ENCODE results near the gene IFNL3. TPM values are rescaled to one million over a fixed set of nuclear protein-coding genes. Genes with fewer than 3 reads are reported as not detected.

IFNL3 gene
- total and polyA plus RNA-seq, 4 donors: not detected

DNA sequence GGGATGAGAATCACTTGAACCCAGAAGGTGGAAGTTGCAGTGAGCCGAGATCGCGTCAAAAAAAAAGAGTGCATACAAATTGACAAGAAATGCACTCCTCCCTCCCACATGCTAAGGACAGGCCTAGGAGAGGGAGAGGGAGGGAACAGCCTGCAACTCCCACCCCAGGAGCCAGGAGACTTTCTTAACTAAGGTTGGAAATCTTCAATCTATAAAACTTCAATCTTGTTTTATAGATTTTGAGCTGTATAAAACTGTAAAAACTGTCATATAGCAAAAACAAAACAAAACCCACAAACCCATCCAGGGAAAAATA, 39.4 kb downstream of the IFNL3 start:
- no peak overlapping the region for H3K9ac ChIP-seq (ENCODE audit: low read depth in 1 of 2, low read length in 2 of 2)
- H3K27ac ChIP-seq (ENCODE audit: low read depth in 1 of 2, low read length in 2 of 2): no peak overlapping the region
- no peaks in the 10 kb centered on the region for H3K9me3 ChIP-seq (ENCODE audit: control insufficient read depth in 4 of 4, low read length in 3 of 4)
- H3K4me3 ChIP-seq (ENCODE audit: low read depth in 1 of 3, low read length in 3 of 3): no peak overlapping the region
- DNase-seq (ENCODE audit: low spot score): no peak
- no peak for TF ChIP-seq RAD21 (IDR thresholded peaks at IDR 0.05)
- TF ChIP-seq, protein P1, sequence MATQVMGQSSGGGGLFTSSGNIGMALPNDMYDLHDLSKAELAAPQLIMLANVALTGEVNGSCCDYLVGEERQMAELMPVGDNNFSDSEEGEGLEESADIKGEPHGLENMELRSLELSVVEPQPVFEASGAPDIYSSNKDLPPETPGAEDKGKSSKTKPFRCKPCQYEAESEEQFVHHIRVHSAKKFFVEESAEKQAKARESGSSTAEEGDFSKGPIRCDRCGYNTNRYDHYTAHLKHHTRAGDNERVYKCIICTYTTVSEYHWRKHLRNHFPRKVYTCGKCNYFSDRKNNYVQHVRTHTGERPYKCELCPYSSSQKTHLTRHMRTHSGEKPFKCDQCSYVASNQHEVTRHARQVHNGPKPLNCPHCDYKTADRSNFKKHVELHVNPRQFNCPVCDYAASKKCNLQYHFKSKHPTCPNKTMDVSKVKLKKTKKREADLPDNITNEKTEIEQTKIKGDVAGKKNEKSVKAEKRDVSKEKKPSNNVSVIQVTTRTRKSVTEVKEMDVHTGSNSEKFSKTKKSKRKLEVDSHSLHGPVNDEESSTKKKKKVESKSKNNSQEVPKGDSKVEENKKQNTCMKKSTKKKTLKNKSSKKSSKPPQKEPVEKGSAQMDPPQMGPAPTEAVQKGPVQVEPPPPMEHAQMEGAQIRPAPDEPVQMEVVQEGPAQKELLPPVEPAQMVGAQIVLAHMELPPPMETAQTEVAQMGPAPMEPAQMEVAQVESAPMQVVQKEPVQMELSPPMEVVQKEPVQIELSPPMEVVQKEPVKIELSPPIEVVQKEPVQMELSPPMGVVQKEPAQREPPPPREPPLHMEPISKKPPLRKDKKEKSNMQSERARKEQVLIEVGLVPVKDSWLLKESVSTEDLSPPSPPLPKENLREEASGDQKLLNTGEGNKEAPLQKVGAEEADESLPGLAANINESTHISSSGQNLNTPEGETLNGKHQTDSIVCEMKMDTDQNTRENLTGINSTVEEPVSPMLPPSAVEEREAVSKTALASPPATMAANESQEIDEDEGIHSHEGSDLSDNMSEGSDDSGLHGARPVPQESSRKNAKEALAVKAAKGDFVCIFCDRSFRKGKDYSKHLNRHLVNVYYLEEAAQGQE (IDR thresholded peaks at IDR 0.05): no peak
- TF ChIP-seq, protein P2, sequence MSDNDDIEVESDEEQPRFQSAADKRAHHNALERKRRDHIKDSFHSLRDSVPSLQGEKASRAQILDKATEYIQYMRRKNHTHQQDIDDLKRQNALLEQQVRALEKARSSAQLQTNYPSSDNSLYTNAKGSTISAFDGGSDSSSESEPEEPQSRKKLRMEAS (IDR thresholded peaks at IDR 0.05): no peak
- TF ChIP-seq EGR1 (IDR thresholded peaks at IDR 0.05; ENCODE audit: low read depth in 2 of 2): no peak
- no peak for TF ChIP-seq SP1 (IDR thresholded peaks at IDR 0.05)
- TF ChIP-seq YY1 (IDR thresholded peaks at IDR 0.05): no peak
- TF ChIP-seq HNF4A (conservative IDR thresholded peaks at IDR 0.05): no peak
- no peak for TF ChIP-seq ZBTB33 (IDR thresholded peaks at IDR 0.05)
- TF ChIP-seq GABPA (IDR thresholded peaks at IDR 0.05 in 1 of 2, conservative IDR thresholded peaks at IDR 0.05 in 1 of 2): no peak
- TF ChIP-seq FOXA2 (IDR thresholded peaks at IDR 0.05): no peak
- TF ChIP-seq NR2F2 (IDR thresholded peaks at IDR 0.05): no peak
- TF ChIP-seq HNF4G (IDR thresholded peaks at IDR 0.05): no peak
- TF ChIP-seq TAF1 (conservative IDR thresholded peaks at IDR 0.05): no peak
- no peak for TF ChIP-seq FOXA1 (IDR thresholded peaks at IDR 0.05)
- H3K27me3 ChIP-seq (ENCODE audit: control insufficient read depth in 4 of 4, insufficient read depth in 4 of 4, low read length in 3 of 4): peaks cover 0 to 7% (median 3%) of the 10 kb centered on the region in 4 donors
- no peaks in the 10 kb centered on the region for H3K4me1 ChIP-seq (ENCODE audit: control insufficient read depth in 4 of 4, insufficient read depth in 4 of 4, low read length in 3 of 4)
- no peaks in the 10 kb centered on the region for H3K36me3 ChIP-seq (ENCODE audit: control insufficient read depth in 4 of 4, insufficient read depth in 3 of 4, low read depth in 1 of 4, low read length in 3 of 4)
- WGBS: 94% methylated on average over 3 of the region's 3 CpGs

DNA sequence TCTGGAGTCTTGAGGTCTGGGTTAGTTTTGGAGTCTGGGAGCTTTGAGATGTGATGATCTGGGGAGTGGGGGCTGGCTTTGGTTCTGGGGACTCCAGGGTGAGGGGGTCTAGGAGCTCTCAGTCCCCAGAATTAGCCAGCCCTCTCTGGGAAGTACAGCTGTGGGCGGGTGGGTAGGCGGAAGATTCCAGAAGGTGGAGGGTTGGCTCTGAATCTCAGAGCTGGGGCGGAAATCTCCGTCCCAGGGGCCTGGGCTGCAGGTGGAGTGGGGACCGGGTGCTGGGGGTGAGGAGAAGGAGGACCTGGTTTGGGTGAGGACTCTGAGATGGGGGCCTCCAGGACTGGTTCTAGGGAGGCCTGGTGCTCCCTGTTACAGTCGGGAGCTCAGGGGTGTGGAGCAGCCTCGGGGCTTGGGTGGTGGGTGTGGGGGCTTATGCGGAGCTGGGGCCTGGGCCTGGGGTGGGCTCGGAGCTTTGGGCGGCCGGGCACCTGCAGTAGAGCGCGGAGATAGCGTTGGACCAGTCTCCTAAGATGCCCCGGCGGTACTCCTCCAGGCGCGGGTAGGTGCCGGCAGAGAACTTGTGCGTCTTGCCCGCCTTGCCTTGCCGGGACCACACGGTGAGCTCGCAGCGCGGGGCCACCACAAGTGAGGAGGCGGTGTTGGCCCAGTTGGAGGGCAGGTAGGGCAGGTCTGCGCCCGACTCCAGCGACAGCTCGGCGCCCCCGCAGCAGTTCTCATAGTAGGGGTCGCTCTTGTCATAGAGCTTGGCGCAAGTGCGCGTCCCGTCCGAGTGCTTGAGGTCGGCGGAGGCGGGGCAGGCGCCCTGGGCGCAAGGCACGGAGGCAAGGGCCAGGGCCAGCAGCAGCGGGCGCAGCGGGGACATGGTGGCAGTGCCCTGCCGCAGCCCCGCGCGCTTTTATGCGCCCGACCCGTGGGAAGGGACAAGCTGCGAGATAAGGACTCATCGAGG, 41.1 kb downstream of the IFNL3 start, which contains the start of gene SYCN:
Gene SYCN, minus strand, starts transcription at position 892 of the 970 bp plus-strand sequence. Its CDS starts 9 bp downstream, at position 883.
- no peak within 1 kb of the TSS for H3K9ac ChIP-seq (ENCODE audit: low read depth in 1 of 2, low read length in 2 of 2)
- H3K4me1 ChIP-seq (ENCODE audit: control insufficient read depth in 4 of 4, insufficient read depth in 4 of 4, low read length in 3 of 4): peaks cover 0 to 3% (median 0%) of the 10 kb centered on the region in 4 donors
- WGBS: 21% methylated on average over 57 of the region's 57 CpGs
- no peak within 1 kb of the TSS for H3K4me3 ChIP-seq (ENCODE audit: low read depth in 1 of 3, low read length in 3 of 3)
- H3K9me3 ChIP-seq (ENCODE audit: control insufficient read depth in 4 of 4, low read length in 3 of 4): no peaks in the 10 kb centered on the region
- no peaks in the 10 kb centered on the region for H3K36me3 ChIP-seq (ENCODE audit: control insufficient read depth in 4 of 4, insufficient read depth in 3 of 4, low read depth in 1 of 4, low read length in 3 of 4)
- no peak within 1 kb of the TSS for H3K27ac ChIP-seq (ENCODE audit: low read depth in 1 of 2, low read length in 2 of 2)
- DNase-seq (ENCODE audit: low spot score): no peak
- peaks cover 0 to 7% (median 3%) of the 10 kb centered on the region in 4 donors for H3K27me3 ChIP-seq (ENCODE audit: control insufficient read depth in 4 of 4, insufficient read depth in 4 of 4, low read length in 3 of 4)
- no peak for TF ChIP-seq NR2F2 (IDR thresholded peaks at IDR 0.05)
- TF ChIP-seq RXRA (IDR thresholded peaks at IDR 0.05): no peak
- no peak for TF ChIP-seq HNF4A (conservative IDR thresholded peaks at IDR 0.05)
- no peak for TF ChIP-seq ZBTB33 (IDR thresholded peaks at IDR 0.05)
- TF ChIP-seq SP1 (IDR thresholded peaks at IDR 0.05): no peak
- TF ChIP-seq GABPA (IDR thresholded peaks at IDR 0.05 in 1 of 2, conservative IDR thresholded peaks at IDR 0.05 in 1 of 2): no peak
- no peak for TF ChIP-seq FOXA1 (IDR thresholded peaks at IDR 0.05)
- TF ChIP-seq EGR1 (IDR thresholded peaks at IDR 0.05; ENCODE audit: low read depth in 2 of 2): no peak
- no peak for TF ChIP-seq HNF4G (IDR thresholded peaks at IDR 0.05)
- TF ChIP-seq, protein P3, sequence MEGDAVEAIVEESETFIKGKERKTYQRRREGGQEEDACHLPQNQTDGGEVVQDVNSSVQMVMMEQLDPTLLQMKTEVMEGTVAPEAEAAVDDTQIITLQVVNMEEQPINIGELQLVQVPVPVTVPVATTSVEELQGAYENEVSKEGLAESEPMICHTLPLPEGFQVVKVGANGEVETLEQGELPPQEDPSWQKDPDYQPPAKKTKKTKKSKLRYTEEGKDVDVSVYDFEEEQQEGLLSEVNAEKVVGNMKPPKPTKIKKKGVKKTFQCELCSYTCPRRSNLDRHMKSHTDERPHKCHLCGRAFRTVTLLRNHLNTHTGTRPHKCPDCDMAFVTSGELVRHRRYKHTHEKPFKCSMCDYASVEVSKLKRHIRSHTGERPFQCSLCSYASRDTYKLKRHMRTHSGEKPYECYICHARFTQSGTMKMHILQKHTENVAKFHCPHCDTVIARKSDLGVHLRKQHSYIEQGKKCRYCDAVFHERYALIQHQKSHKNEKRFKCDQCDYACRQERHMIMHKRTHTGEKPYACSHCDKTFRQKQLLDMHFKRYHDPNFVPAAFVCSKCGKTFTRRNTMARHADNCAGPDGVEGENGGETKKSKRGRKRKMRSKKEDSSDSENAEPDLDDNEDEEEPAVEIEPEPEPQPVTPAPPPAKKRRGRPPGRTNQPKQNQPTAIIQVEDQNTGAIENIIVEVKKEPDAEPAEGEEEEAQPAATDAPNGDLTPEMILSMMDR (IDR thresholded peaks at IDR 0.05; ENCODE audit: low read depth, low read length, missing input control): no peak
